IMR-90 (cell line): ENCODE results near the gene B3GNT5. TPM values are rescaled to one million over a fixed set of nuclear protein-coding genes. Genes with fewer than 3 reads are reported as not detected.

Experiments
- ATAC-seq: fragments of 200-7000 bp; cut with Tn5 transposase; 2 replicates; pipeline ENCODE4 v1.9.1; 2020; ENCODE audit warnings: low read depth, mild to moderate bottlenecking, moderate library complexity
- BruUV-seq: library from RNA; stranded (reverse); fragments of 400-500 nt; replicated peaks from 2 replicates; lab custom pipeline; 2021; lab: Mats Ljungman, UMichigan
- CTCF ChIA-PET: fragments of 300-600 bp; formaldehyde crosslinking; extraction: SDS; loops from one replicate; lab custom pipeline; 2021; ENCODE audit warnings: antibody characterized with exemption; lab: Yijun Ruan, JAX
- POLR2A ChIA-PET: fragments of 300-600 bp; sonication (Branson Sonifier 250); formaldehyde crosslinking; loops from one replicate; lab custom pipeline; 2022; ENCODE audit warnings: antibody characterized with exemption; ENCODE audit not compliant: unreplicated experiment; lab: Charles Lee
- DNase-seq: peaks from one replicate; pipeline ENCODE4 v3.0.0; 2013
- H2AFZ ChIP-seq: replicated peaks from 2 replicates; pipeline ENCODE3; 2013; ENCODE audit warnings: low read length, mild to moderate bottlenecking; ENCODE audit not compliant: poor library complexity
- H2AK5ac ChIP-seq: 2 replicates; pipeline ENCODE4 v1.6.1; 2013; ENCODE audit warnings: low read depth, low read length, inconsistent platforms
- H2AK9ac ChIP-seq: replicated peaks from 2 replicates; pipeline ENCODE3; 2013; ENCODE audit warnings: mild to moderate bottlenecking, low read depth, low read length, moderate library complexity; ENCODE audit not compliant: poor library complexity
- H2BK120ac ChIP-seq: 2 replicates; pipeline ENCODE4 v1.6.1; 2013; ENCODE audit warnings: low read depth, low read length, inconsistent platforms
- H2BK15ac ChIP-seq: 3 replicates; pipeline ENCODE4 v1.6.1; 2013; ENCODE audit warnings: low read depth, low read length, inconsistent platforms
- H2BK20ac ChIP-seq: 2 replicates; pipeline ENCODE4 v1.6.1; 2013; ENCODE audit warnings: low read depth, mild to moderate bottlenecking, inconsistent platforms, low read length, moderate library complexity
- H2BK5ac ChIP-seq: 2 replicates; pipeline ENCODE4 v1.6.1; 2013; ENCODE audit warnings: mild to moderate bottlenecking, low read depth, low read length, inconsistent platforms; ENCODE audit not compliant: poor library complexity, severe bottlenecking
- H3K14ac ChIP-seq: replicated peaks from 2 replicates; pipeline ENCODE4 v1.6.1; 2013; ENCODE audit warnings: low read depth, low read length, inconsistent platforms
- H3K18ac ChIP-seq: 2 replicates; pipeline ENCODE4 v1.6.1; 2013; ENCODE audit warnings: low read depth, low read length, control low read depth
- H3K23ac ChIP-seq: 2 replicates; pipeline ENCODE4 v1.6.1; 2013; ENCODE audit warnings: low read depth, low read length, inconsistent platforms
- H3K27ac ChIP-seq: 2 replicates; pipeline ENCODE4 v1.5.1; 2013; ENCODE audit warnings: mild to moderate bottlenecking, control low read depth, low read length; ENCODE audit not compliant: insufficient read depth
- H3K27me3 ChIP-seq: 2 replicates; pipeline ENCODE4 v1.6.1; 2013; ENCODE audit warnings: low read length; ENCODE audit not compliant: control insufficient read depth, insufficient read depth
- H3K36me3 ChIP-seq: 2 replicates; pipeline ENCODE4 v1.6.1; 2013; ENCODE audit warnings: low read length, mixed read lengths; ENCODE audit not compliant: control insufficient read depth, insufficient read depth
- H3K4ac ChIP-seq: 2 replicates; pipeline ENCODE4 v1.6.1; 2013; ENCODE audit warnings: low read depth, low read length, inconsistent platforms
- H3K4me1 ChIP-seq: 2 replicates; pipeline ENCODE4 v1.6.1; 2013; ENCODE audit warnings: low read length, mixed read lengths; ENCODE audit not compliant: control insufficient read depth, insufficient read depth
- H3K4me2 ChIP-seq: 2 replicates; pipeline ENCODE4 v1.6.1; 2013; ENCODE audit warnings: low read depth, mild to moderate bottlenecking, control low read depth, low read length, moderate library complexity
- H3K4me3 ChIP-seq: 2 replicates; pipeline ENCODE4 v1.5.1; 2013; ENCODE audit warnings: low read depth, mild to moderate bottlenecking, control low read depth, low read length, moderate library complexity; ENCODE audit not compliant: insufficient read depth
- H3K56ac ChIP-seq: 2 replicates; pipeline ENCODE4 v1.6.1; 2013; ENCODE audit warnings: low read length, inconsistent platforms; ENCODE audit not compliant: insufficient read depth; ENCODE audit errors: extremely low read depth
- H3K79me1 ChIP-seq, 2 experiments: 2 replicates each; pipeline ENCODE4 v1.6.1; 2013; ENCODE audit warnings: low read length in 2 of 2, inconsistent platforms in 1 of 2, low read depth in 1 of 2
- H3K9ac ChIP-seq: 2 replicates; pipeline ENCODE4 v1.6.1; 2013; ENCODE audit warnings: low read depth, low read length, control low read depth
- H3K9me1 ChIP-seq: 2 replicates; pipeline ENCODE4 v1.6.1; 2013; ENCODE audit warnings: low read length, inconsistent platforms; ENCODE audit not compliant: insufficient read depth
- H3K9me3 ChIP-seq: 2 replicates; pipeline ENCODE4 v1.6.1; 2013; ENCODE audit warnings: low read length; ENCODE audit not compliant: control insufficient read depth, insufficient read depth
- H4K20me1 ChIP-seq: 2 replicates; pipeline ENCODE4 v1.6.1; 2013; ENCODE audit warnings: low read length, inconsistent platforms; ENCODE audit not compliant: insufficient read depth
- H4K5ac ChIP-seq: 2 replicates; pipeline ENCODE4 v1.6.1; 2013; ENCODE audit warnings: mild to moderate bottlenecking, low read depth, low read length, control low read depth
- H4K8ac ChIP-seq, 2 experiments: 2 replicates each; pipeline ENCODE4 v1.6.1; 2013; ENCODE audit warnings: low read depth in 2 of 2, low read length in 2 of 2, control low read depth in 1 of 2, inconsistent platforms in 1 of 2
- H4K91ac ChIP-seq: 2 replicates; pipeline ENCODE4 v1.6.1; 2013; ENCODE audit warnings: low read depth, low read length, inconsistent platforms; ENCODE audit not compliant: insufficient read depth
- FOS ChIP-seq: fragments of 150-350 bp; IDR thresholded peaks from 2 replicates; pipeline ENCODE4 v1.6.1; 2016; ENCODE audit warnings: low read depth, low read length
- MAFK ChIP-seq: IDR thresholded peaks from 2 replicates; pipeline ENCODE4 v1.6.1; 2012; ENCODE audit warnings: low read depth, low read length, improper control_type of control experiment
- MXI1 ChIP-seq: IDR thresholded peaks from 2 replicates; pipeline ENCODE4 v1.6.1; 2012; ENCODE audit warnings: low read depth, mild to moderate bottlenecking, low read length, moderate library complexity, borderline replicate concordance
- POLR2A ChIP-seq: IDR thresholded peaks from 2 replicates; pipeline ENCODE4 v1.6.1; 2012; ENCODE audit warnings: mild to moderate bottlenecking, low read depth, low read length
- RCOR1 ChIP-seq: IDR thresholded peaks from 2 replicates; pipeline ENCODE4 v1.6.1; 2012; ENCODE audit warnings: mild to moderate bottlenecking, low read length, improper control_type of control experiment; ENCODE audit not compliant: insufficient replicate concordance
- RFX5 ChIP-seq: IDR thresholded peaks from 2 replicates; pipeline ENCODE4 v1.8.0; 2012; ENCODE audit warnings: low read depth, mild to moderate bottlenecking, low read length, moderate library complexity
- SMC3 ChIP-seq: fragments of 150-350 bp; IDR thresholded peaks from 2 replicates; pipeline ENCODE4 v1.6.1; 2016; ENCODE audit warnings: low read depth, mild to moderate bottlenecking, antibody characterized with exemption, low read length, moderate library complexity
- WGBS, 2 experiments: methylation state at CpG; one replicate each; pipeline versions ENCODE4 v1.1.5 to v1.1.7; 2013; ENCODE audit warnings: missing lambda C conversion rate in 2 of 2; ENCODE audit not compliant: insufficient read length in 1 of 2; ENCODE audit errors: extremely low coverage in 2 of 2; 5-methylcytosine and 5-hydroxymethylcytosine counted together
- dilution Hi-C: fragments of 300-500 bp; cut with HindIII; formaldehyde crosslinking; loops from one replicate; pipeline ENCODE4 v1.14.3; 2018; ENCODE audit warnings: low sequenced_read_pairs; ENCODE audit not compliant: unreplicated experiment
- in situ Hi-C: fragments of 300-500 bp; cut with MboI; formaldehyde crosslinking; loops from 3 replicates; pipeline ENCODE4 v1.14.3; 2019; ENCODE audit warnings: low sequenced_read_pairs, inconsistent platforms, mixed read lengths
- intact Hi-C: fragments of 100-400 bp; cut with micrococcal nuclease; formaldehyde crosslinking; loops from 2 replicates; pipeline ENCODE4 v1.10.0; 2022
- polyA plus RNA-seq, 3 experiments: library from polyadenylated mRNA; depleted of rRNA; stranded (reverse); fragments of >200 nt; gene quantifications; 2 replicates each; pipeline ENCODE4 v1.2.3, GENCODE V29; 2012; ENCODE audit warnings: low replicate concordance in 1 of 3
- total RNA-seq: library from RNA; depleted of rRNA; stranded (reverse); fragments of >200 nt; gene quantifications from 2 replicates; pipeline ENCODE4 v1.2.3, GENCODE V29; 2012
- TF ChIP-seq, protein P1 (sequence below): fragments of 150-350 bp; IDR thresholded peaks from 2 replicates; pipeline ENCODE4 v1.6.1; 2016; ENCODE audit warnings: low read depth, mild to moderate bottlenecking, low read length, moderate library complexity, borderline replicate concordance

Gene B3GNT5
- total and polyA plus RNA-seq, 2 of the 4 experiments (the other 2 are of a cell fraction), result 1.6 to 3.4 TPM

DNA sequence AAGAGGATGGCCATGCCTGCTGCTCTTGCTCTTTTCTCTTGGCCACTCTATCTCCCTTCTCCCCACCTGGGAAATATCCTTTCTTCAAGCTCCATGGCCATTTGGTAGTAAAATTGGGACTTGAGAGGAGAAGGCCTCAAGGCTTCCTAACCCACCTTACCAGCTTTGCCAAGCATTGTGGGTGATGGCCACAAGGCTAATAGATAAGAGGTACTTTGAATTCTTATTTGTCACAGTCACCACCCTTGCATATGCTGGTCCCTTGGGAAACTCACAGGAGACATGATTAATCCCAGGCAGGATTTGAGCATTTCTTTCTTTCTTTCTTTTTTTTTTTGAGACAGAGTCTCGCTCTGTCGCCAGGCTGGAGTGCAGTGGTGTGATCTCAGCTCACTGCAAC lies 37.2 kb downstream of the B3GNT5 start:
- no peak overlapping the region for H3K4ac ChIP-seq
- no peak overlapping the region for H2AK9ac ChIP-seq
- ATAC-seq (no peak), DNase-seq (no peak)
- H3K9ac ChIP-seq, result no peak overlapping the region
- intact Hi-C loops, result loop anchor here (2.0 kb wide), 1 partner anchor 33 kb away; no protein-coding TSS in a partner anchor
- no peaks in the 10 kb centered on the region for H3K36me3 ChIP-seq
- peaks cover 7% of the 10 kb centered on the region for H3K4me1 ChIP-seq
- no peak overlapping the region for H3K4me3 ChIP-seq
- no peak overlapping the region for H3K14ac ChIP-seq
- no peaks in the 10 kb centered on the region for H3K79me1 ChIP-seq
- H2BK5ac ChIP-seq, result no peak overlapping the region
- no peak overlapping the region for H3K56ac ChIP-seq
- no peaks in the 10 kb centered on the region for H4K20me1 ChIP-seq
- no peak overlapping the region for H2AFZ ChIP-seq
- no peak overlapping the region for H2BK15ac ChIP-seq
- no peak overlapping the region for H4K8ac ChIP-seq
- no peak overlapping the region for H3K27ac ChIP-seq
- H3K9me3 ChIP-seq, result no peaks in the 10 kb centered on the region
- no peak overlapping the region for H3K4me2 ChIP-seq
- H3K27me3 ChIP-seq, result no peaks in the 10 kb centered on the region
- H4K91ac ChIP-seq, result no peak overlapping the region
- peaks cover 2% of the 10 kb centered on the region; the same call in 1 of the 2 replicates for H3K9me1 ChIP-seq
- TF ChIP-seq RCOR1 (no peak), FOS (no peak), RFX5 (no peak), SMC3 (no peak), POLR2A (no peak), MXI1 (no peak), MAFK (no peak)
- TF ChIP-seq, protein P1, sequence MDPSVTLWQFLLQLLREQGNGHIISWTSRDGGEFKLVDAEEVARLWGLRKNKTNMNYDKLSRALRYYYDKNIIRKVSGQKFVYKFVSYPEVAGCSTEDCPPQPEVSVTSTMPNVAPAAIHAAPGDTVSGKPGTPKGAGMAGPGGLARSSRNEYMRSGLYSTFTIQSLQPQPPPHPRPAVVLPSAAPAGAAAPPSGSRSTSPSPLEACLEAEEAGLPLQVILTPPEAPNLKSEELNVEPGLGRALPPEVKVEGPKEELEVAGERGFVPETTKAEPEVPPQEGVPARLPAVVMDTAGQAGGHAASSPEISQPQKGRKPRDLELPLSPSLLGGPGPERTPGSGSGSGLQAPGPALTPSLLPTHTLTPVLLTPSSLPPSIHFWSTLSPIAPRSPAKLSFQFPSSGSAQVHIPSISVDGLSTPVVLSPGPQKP, result no peak
- no peak overlapping the region for H2BK120ac ChIP-seq
- in situ Hi-C loops, result no loop called here
- dilution Hi-C loops, result no loop called here
- H2AK5ac ChIP-seq, result no peak overlapping the region
- ChIA-PET CTCF (no interaction called here), POLR2A (interaction anchor here (0.6 kb wide), 1 partner anchor 32 kb away, joined by 6 read pairs; no protein-coding TSS in a partner anchor)
- no peak overlapping the region for H2BK20ac ChIP-seq
- no CpG with 5 or more reads among the region's 2 CpGs for WGBS, 2 experiments
- BruUV-seq, result no TSS peak
- no peak overlapping the region for H3K18ac ChIP-seq
- no peak overlapping the region for H4K5ac ChIP-seq
- H3K23ac ChIP-seq, result no peak overlapping the region
